Activated CD8-positive, alpha-beta T cell treated with anti-CD3 and anti-CD28 coated beads for 36 hours (primary cell): ENCODE data around the gene GNE. TPM values are rescaled to one million over a fixed set of nuclear protein-coding genes. Genes with fewer than 3 reads are reported as not detected.
"Not testable (repeated sequence)": the region's sequence is repeated elsewhere in the genome, so short reads cannot be mapped to it uniquely, and the experiment has no call there.

Experiments used
- ATAC-seq: fragments of 200-7000 bp; cut with Tn5 transposase; one replicate; pipeline ENCODE4 v1.10.0; 2021; ENCODE audit warnings: mild to moderate bottlenecking, moderate library complexity
- CTCF ChIA-PET: fragments of 350-600 bp; sonication (Branson Sonifier 250); formaldehyde crosslinking; loops from one replicate; lab custom pipeline; 2021; ENCODE audit warnings: antibody characterized with exemption; lab: Charles Lee
- POLR2A ChIA-PET: fragments of 350-600 bp; sonication (Branson Sonifier 250); formaldehyde crosslinking; loops from one replicate; lab custom pipeline; 2021; ENCODE audit warnings: antibody characterized with exemption; lab: Charles Lee
- DNase-seq: peaks from one replicate; pipeline ENCODE4 v3.0.0-alpha.2; 2020
- H3K27ac Mint-ChIP-seq: one replicate; pipeline ENCODE4 v1.8.0; 2021; ENCODE audit warnings: mild to moderate bottlenecking, mixed read lengths
- H3K27me3 Mint-ChIP-seq: one replicate; pipeline ENCODE4 v1.8.0; 2021; ENCODE audit warnings: mixed read lengths
- H3K36me3 Mint-ChIP-seq: one replicate; pipeline ENCODE4 v1.8.0; 2021; ENCODE audit warnings: low read depth, mixed read lengths
- H3K4me1 Mint-ChIP-seq: one replicate; pipeline ENCODE4 v1.8.0; 2021; ENCODE audit warnings: low read depth, mixed read lengths
- H3K4me3 Mint-ChIP-seq: one replicate; pipeline ENCODE4 v1.8.0; 2021; ENCODE audit warnings: mild to moderate bottlenecking, moderate library complexity, mixed read lengths
- H3K9me3 Mint-ChIP-seq: one replicate; pipeline ENCODE4 v1.8.0; 2021; ENCODE audit warnings: mixed read lengths
- intact Hi-C: fragments of 100-400 bp; cut with micrococcal nuclease; formaldehyde crosslinking; loops from one replicate; pipeline ENCODE4 v1.10.0; 2022
- total RNA-seq, 2 experiments: library from RNA; stranded (reverse); gene quantifications; one replicate each; pipeline ENCODE4 v1.2.3, GENCODE V29; 2021
- TF ChIP-seq, protein P1 (sequence below): fragments of 200-600 bp; IDR thresholded peaks from one replicate; pipeline ENCODE4 v1.8.0; 2022; ENCODE audit warnings: antibody characterized with exemption, mild to moderate bottlenecking

Gene GNE
- total RNA-seq, 2 experiments from 2014 or later, result 11.6 to 12.0 TPM

DNA sequence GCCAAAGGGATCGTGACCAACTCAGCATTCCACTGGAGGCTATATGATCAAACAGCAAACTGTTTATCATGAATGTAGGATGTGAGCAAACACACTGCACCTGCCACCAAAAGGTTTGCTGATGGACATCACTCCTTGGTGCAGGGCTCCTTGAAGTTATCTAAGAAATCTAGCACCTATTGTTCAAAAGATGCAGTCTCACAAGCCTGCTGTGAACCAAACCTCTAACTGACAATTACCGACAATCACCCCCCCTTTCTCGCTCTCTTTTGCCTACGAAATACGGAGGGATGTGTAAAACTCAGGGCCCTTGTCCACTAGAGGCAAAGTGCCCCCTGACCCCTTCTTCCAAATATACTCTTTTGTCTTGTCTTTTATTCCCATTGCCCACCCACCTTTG, 70.0 kb downstream of the GNE start:
- intact Hi-C loops, result no loop called here
- DNase-seq, result no peak
- ChIA-PET POLR2A (no interaction called here), CTCF (interaction anchor here (0.9 to 1.7 kb wide), 2 partner anchors 22 to 85 kb away, joined by 3 to 10 read pairs; no protein-coding TSS in a partner anchor)
- Mint-ChIP-seq H3K27ac (no peak overlapping the region), H3K4me1 (peaks cover 20% of the 10 kb centered on the region), H3K27me3 (no peaks in the 10 kb centered on the region), H3K36me3 (peaks cover 10% of the 10 kb centered on the region), H3K4me3 (no peak overlapping the region), H3K9me3 (no peaks in the 10 kb centered on the region)
- TF ChIP-seq, protein P1, sequence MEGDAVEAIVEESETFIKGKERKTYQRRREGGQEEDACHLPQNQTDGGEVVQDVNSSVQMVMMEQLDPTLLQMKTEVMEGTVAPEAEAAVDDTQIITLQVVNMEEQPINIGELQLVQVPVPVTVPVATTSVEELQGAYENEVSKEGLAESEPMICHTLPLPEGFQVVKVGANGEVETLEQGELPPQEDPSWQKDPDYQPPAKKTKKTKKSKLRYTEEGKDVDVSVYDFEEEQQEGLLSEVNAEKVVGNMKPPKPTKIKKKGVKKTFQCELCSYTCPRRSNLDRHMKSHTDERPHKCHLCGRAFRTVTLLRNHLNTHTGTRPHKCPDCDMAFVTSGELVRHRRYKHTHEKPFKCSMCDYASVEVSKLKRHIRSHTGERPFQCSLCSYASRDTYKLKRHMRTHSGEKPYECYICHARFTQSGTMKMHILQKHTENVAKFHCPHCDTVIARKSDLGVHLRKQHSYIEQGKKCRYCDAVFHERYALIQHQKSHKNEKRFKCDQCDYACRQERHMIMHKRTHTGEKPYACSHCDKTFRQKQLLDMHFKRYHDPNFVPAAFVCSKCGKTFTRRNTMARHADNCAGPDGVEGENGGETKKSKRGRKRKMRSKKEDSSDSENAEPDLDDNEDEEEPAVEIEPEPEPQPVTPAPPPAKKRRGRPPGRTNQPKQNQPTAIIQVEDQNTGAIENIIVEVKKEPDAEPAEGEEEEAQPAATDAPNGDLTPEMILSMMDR, result no peak
- ATAC-seq, result no peak

GRCh38 chr9:36187414-36187813, 70.8 kb downstream of the GNE start:
- ChIA-PET POLR2A (interaction anchor here (0.8 kb wide), 1 partner anchor 31 kb away, joined by 3 read pairs; no protein-coding TSS in a partner anchor), CTCF (interaction anchor here (0.9 kb wide), 1 partner anchor 84 kb away, joined by 3 read pairs; no protein-coding TSS in a partner anchor)
- peaks cover 12% of the 10 kb centered on the region for H3K4me1 Mint-ChIP-seq
- H3K9me3 Mint-ChIP-seq, result no peaks in the 10 kb centered on the region
- no peaks in the 10 kb centered on the region for H3K27me3 Mint-ChIP-seq
- no peak overlapping the region for H3K4me3 Mint-ChIP-seq
- no peak for ATAC-seq
- no peak for DNase-seq
- no peak overlapping the region for H3K27ac Mint-ChIP-seq
- TF ChIP-seq, protein P1, result no peak
- intact Hi-C loops, result no loop called here
- H3K36me3 Mint-ChIP-seq, result peaks cover 5% of the 10 kb centered on the region

- H3K36me3 Mint-ChIP-seq, POLR2A ChIA-PET: not testable (repeated sequence)
These were observed 78.0 kb downstream of the GNE start for GRCh38 chr9:36180243-36180642.

DNA sequence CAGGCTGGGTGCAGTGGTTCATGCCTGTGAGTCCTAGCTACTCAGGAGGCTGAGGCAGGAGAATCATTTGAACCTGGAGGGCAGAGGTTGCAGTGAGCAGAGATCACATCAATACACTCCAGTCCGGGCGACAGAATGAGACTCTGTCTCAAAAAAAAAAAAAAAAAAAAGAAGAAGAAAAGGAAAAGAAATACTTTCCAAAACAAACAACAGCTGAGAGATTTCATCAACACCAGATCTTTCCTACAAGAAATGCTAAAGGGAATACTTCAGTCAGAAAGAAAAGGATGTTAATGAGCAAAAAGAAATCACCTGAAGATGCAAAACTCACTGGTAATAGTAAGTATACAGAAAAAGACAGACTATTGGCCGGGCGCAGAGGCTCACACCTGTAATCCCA, 80.7 kb downstream of the GNE start:
- Mint-ChIP-seq H3K36me3 (no peaks in the 10 kb centered on the region), H3K27me3 (no peaks in the 10 kb centered on the region), H3K9me3 (no peaks in the 10 kb centered on the region), H3K4me3 (no peak overlapping the region), H3K4me1 (peaks cover 1% of the 10 kb centered on the region), H3K27ac (no peak overlapping the region)
- DNase-seq, result no peak
- ATAC-seq, result no peak
- ChIA-PET CTCF (interaction anchor here (1.0 to 3.1 kb wide), 2 partner anchors 10 to 12 kb away, joined by 3 to 12 read pairs; no protein-coding TSS in a partner anchor), POLR2A (interaction anchor here (2.1 kb wide), 1 partner anchor 13 kb away, joined by 8 read pairs; the partner anchor contains the start of gene CLTA)
- intact Hi-C loops, result no loop called here
- TF ChIP-seq, protein P1, result no peak

More at GRCh38 chr9:36180243-36180642, 78.0 kb downstream of the GNE start:
- intact Hi-C loops, H3K9me3 Mint-ChIP-seq, H3K27me3 Mint-ChIP-seq, H3K27ac Mint-ChIP-seq, H3K4me3 Mint-ChIP-seq, CTCF ChIA-PET, ATAC-seq, H3K4me1 Mint-ChIP-seq, DNase-seq: not testable (repeated sequence)

DNA sequence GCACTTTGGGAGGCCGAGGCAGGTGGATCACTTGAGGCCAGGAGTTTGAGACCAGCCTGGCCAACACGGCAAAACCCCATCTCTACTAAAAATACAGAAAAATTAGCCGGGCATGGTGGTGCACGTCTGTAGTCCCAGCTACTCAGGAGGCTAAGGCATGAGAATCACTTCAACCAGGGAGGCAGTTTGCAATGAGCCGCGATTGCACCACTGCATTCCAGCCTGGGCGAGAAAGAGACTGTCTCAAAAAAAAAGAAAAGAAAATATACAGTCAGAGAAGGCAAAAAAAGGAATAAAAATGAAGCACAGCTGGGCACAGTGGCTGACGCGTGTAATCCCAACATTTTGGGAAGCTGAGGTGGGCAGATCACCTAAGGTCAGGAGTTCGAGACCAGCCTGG, 81.8 kb downstream of the GNE start:
- intact Hi-C loops, H3K4me3 Mint-ChIP-seq, ATAC-seq, H3K4me1 Mint-ChIP-seq, H3K27ac Mint-ChIP-seq, H3K36me3 Mint-ChIP-seq, H3K27me3 Mint-ChIP-seq, H3K9me3 Mint-ChIP-seq, DNase-seq: not testable (repeated sequence)
- ChIA-PET CTCF (interaction anchor here (0.8 to 3.1 kb wide), 4 partner anchors 9 to 74 kb away, joined by 3 to 12 read pairs (median 6); no protein-coding TSS in a partner anchor), POLR2A (interaction anchor here (2.1 kb wide), 1 partner anchor 14 kb away, joined by 8 read pairs; the partner anchor contains the start of gene CLTA)

DNA sequence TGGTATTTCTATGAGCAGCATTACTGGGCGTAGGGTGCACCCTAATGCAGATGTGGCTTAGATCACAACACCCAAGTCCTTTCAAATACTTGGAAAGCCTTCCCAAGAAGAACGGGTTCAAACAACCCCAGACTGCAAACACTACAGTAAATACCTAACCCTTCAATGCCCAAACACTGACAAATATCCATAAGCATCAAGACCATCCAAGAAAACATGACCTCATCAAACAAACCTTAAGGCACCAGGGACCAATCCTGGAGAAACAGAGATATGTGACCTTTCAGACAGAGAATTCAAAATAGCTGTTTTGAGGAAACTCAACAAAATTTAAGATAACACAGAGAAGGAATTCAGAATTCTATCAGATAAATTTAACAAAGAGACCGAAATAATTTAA, 83.0 kb downstream of the GNE start:
- H3K4me3 Mint-ChIP-seq, ATAC-seq, H3K4me1 Mint-ChIP-seq, H3K27ac Mint-ChIP-seq, DNase-seq, H3K9me3 Mint-ChIP-seq, H3K36me3 Mint-ChIP-seq, POLR2A ChIA-PET, intact Hi-C loops, H3K27me3 Mint-ChIP-seq: not testable (repeated sequence)
- CTCF ChIA-PET, result interaction anchor here (3.1 kb wide), 1 partner anchor 8 kb away, joined by 12 read pairs; no protein-coding TSS in a partner anchor
